ENCODE measurements around the gene ROBO1.

ROBO1 gene

GRCh38 chr3:79258479-79258878, 509.3 kb downstream of the ROBO1 start:
- no peak overlapping the region for H3K4me3 ChIP-seq
- no peak for DNase-seq (ENCODE audit: low spot score)
- no peak overlapping the region for H3K27ac ChIP-seq
- no peak for TF ChIP-seq CTCF (IDR thresholded peaks at IDR 0.05)

- no peak for DNase-seq (ENCODE audit: low spot score)
- TF ChIP-seq CTCF (IDR thresholded peaks at IDR 0.05) = no peak
- Histone ChIP-seq H3K4me3 (no peak overlapping the region), H3K27ac (no peak overlapping the region)
Observed at GRCh38 chr3:79257791-79258190, 510.0 kb downstream of the ROBO1 start.

GRCh38 chr3:79255702-79256101, 512.1 kb downstream of the ROBO1 start:
- TF ChIP-seq CTCF (IDR thresholded peaks at IDR 0.05) = no peak
- H3K4me3 ChIP-seq = no peak overlapping the region
- no peak for DNase-seq (ENCODE audit: low spot score)
- H3K27ac ChIP-seq = no peak overlapping the region

GRCh38 chr3:79255292-79255691, 512.5 kb downstream of the ROBO1 start:
- Histone ChIP-seq H3K4me3 (no peak overlapping the region), H3K27ac (no peak overlapping the region)
- TF ChIP-seq CTCF (IDR thresholded peaks at IDR 0.05) = no peak
- DNase-seq (ENCODE audit: low spot score) = no peak

- no peak for DNase-seq (ENCODE audit: low spot score)
- no peak for TF ChIP-seq CTCF (IDR thresholded peaks at IDR 0.05)
- Histone ChIP-seq H3K27ac (no peak overlapping the region), H3K4me3 (no peak overlapping the region)
Observed at GRCh38 chr3:79253704-79254103, 514.1 kb downstream of the ROBO1 start.

GRCh38 chr3:79253271-79253670, 514.5 kb downstream of the ROBO1 start:
- no peak overlapping the region for H3K4me3 ChIP-seq
- no peak overlapping the region for H3K27ac ChIP-seq
- no peak for DNase-seq (ENCODE audit: low spot score)
- TF ChIP-seq CTCF (IDR thresholded peaks at IDR 0.05) = no peak

GRCh38 chr3:79250746-79251145, 517.1 kb downstream of the ROBO1 start:
- no peak for DNase-seq (ENCODE audit: low spot score)
- no peak overlapping the region for H3K27ac ChIP-seq
- no peak overlapping the region for H3K4me3 ChIP-seq
- no peak for TF ChIP-seq CTCF (IDR thresholded peaks at IDR 0.05)

Data from coronary artery (tissue), 2 donors.